DMS153 (cell line): ENCODE data around the gene SHE.
A peak's percentile ranks its signal among the peaks of the same experiment; 100 is the strongest.
"Not testable (repeated sequence)": the region's sequence is repeated elsewhere in the genome, so short reads cannot be mapped to it uniquely, and the experiment has no call there.

Source experiments
- DNase-seq: peaks from one replicate; lab custom pipeline; 2025; lab: John Stamatoyannopoulos, UW

The SHE gene

DNA sequence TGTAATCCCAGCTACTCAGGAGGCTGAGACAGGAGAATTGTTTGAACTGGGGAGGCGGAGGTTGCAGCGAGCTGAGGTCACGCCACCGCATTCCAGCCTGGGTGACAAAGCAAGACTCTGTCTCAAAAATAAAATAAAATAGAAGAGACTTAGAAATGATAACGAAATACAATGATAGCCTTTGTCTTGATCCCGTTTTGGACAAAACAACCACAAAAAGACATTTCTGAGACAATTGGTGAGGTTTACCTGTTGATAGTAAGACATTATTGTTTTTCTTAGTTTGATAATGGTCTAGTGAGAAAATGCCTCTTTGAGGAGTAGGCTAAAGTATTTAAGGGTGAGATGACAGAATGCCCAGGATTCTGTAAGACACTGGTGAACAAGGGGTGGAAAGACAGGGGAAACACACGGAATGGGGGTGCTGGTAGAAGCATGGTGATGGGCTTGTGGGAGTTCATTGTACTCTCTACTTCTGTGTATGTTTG lies 11.9 kb upstream of the SHE start:
- no peak for DNase-seq

DNA sequence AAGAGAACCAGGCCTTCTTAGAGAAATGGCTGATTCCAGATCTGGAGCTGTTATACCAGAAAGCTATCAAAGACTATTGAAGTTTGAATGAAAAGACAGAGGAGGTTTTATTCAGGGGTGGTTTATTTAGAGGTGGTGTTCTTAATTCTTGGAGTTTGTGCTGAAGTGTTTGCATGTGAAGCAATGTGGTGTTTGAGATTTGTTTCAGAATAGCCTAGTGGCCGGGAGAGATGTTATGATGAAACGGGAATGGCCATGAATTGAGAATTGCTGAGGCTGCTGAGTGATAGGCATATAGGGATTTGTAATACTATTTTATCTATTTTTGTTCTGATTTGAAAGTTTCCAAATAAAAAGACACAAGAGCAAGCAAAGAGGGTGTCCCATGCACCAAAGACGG lies 10.5 kb upstream of the SHE start:
- no peak for DNase-seq

DNA sequence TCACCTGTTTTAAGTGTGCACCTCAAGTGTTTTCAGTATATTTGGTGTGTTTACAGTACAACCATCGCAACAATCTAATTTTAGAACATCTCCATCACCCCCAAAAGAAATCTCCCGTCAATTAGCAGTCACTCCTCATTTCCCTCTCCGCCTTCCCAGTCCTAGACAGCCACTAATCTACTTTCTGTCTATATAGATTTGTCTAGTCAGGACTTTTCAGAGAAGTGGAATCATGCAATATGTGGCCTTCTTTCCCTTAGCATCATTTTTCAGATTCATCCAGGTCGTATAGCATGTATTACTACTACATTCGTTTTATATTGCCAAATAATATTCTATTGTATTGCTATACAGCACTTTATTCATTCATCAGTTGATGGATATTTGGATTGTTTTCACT lies 1.7 kb upstream of the SHE start:
- no peak for DNase-seq

DNA sequence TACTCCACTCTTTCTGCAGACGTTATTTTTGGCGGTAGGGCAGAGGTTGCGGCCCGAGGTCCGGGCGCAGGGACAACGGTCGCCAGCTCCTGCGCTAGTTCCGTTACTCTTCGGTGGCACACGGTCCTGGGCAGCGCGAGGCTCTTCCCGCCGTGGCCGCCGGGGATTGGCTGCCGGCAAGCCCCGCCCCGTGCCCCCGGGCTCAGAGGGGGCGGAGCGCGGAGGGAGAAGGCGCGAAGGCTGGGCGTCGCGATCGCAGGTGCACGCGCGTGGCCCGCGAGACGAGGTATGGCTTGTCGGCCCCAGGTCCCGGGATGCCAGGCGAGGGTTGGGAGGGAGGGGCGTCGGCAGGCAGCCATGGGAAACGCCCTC lies 518 bp upstream of the SHE start:
- no peak for DNase-seq

DNA sequence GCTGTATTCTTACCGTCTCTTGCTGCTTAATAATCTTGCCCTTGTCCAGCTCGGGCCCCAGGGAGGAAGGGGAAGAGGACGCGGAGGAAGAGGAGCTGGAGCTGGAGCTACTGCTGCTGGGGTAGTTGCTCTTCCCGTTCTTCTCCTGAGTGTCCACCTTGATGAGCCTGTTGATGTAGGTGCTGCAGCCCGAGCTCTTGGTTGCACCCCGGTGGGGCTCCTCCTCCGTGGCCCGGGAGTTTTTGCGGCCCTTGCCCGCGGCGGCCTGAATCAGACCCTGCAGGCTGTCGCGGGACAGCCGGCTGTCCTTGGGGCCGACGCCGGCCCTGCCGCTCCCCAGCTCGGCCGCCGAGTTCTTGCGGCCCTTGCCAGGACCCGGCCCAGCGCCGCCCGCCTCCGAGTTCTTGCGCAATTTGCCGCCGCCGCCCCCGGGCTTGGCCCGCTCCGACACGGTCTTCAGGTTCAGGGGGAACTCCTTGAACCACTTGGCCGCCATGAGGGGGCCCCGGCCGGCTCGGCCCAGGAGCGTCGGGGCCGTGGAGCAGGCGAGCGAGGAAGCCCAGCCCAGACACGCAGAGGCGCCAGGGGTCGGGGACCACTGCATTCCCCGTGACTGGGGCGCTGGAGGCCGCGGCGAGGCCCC lies 668 bp downstream of the SHE start:
- no peak for DNase-seq

DNA sequence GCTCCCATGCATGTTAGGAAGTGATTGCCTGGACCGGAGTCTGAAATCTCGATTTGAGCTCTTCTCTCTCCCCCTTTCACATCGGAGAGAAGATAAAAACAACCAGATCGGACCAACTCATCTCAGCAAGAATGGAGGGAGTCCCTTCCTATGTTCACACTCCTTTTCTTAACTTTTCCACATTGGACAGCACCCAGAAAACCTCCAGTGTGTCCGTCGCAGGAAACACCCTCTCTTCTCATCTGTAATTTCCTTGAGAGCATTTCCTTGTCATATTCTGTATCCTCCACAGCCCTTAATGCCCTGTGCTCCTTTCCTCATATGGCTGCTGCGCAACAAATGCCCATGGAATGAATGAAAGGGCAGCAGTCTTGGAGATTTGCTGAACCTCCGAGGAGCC lies 1.7 kb downstream of the SHE start:
- DNase-seq = no peak

DNA sequence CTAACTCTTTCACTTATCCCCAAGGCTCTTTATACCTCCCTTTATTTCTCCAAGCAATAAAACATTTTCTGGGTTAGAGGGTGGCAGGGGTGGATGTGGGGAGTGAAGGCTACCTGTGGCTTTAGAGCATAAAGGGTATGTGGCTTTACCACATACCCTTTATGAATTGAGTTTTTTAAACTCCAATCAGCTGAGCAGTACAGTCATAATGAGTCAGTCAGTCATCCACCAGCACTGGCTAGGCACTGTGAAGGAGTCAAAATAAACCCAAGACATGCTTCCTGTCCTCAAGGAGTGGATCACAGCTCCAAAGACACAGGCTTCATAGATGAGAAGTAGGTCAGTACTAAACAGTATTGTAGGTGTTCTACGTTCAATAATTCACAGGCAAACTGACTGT lies 2.8 kb downstream of the SHE start:
- DNase-seq = no peak

DNA sequence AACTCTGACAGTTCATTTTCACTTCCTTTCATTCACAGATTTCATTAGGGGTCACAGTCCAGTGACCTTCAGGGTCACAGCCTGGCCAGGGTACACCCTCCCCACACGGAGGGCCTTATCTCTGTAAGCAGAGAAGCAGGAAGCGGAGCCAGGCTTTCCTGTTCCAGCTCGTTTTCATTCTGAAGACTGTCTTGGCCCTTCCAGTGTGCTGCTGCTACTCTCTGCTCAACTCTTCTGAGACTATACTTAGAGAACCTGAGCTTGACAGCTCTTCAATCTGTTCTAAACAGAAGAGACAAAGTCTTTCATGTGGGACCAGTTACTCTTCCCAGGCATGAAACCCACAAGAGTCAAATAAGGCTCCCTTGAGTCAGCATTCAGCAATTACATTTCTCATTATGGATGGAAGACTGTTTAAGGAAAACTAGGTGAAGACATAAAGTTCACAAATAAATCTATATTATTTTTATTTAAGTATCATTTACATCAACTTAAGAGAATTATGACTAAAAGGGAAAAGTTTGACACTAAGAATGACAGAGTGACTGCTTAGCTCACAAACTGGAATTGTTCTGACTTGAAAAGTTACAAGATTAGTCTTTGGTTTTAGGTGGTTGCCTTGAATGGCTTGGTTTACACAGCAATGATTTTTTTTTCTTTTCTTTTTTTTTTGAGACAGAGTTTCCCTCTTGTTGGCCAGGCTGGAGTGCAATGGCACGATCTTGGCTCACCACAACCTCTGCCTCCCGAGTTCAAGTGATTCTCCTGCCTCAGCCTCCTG lies 5.0 kb downstream of the SHE start:
- no peak for DNase-seq

DNA sequence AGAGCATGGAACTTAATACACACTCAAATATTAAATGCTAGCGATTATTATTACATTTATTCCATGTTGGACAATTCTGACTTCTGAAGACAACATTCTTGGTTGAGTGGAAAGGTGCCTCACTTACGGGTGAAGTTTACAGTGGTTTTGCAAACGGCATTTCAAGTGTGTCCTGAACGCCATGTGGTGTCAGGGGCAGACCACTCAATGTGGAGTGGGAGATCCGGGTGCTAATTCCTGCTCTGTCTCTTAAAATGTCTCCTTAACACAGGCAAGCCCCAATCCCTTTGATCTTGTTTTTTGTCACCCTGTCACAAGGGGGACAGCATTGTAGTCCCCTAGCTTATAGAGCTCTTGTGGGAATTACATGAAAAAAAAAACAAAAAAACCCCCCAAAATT lies 5.8 kb downstream of the SHE start:
- no peak for DNase-seq

DNA sequence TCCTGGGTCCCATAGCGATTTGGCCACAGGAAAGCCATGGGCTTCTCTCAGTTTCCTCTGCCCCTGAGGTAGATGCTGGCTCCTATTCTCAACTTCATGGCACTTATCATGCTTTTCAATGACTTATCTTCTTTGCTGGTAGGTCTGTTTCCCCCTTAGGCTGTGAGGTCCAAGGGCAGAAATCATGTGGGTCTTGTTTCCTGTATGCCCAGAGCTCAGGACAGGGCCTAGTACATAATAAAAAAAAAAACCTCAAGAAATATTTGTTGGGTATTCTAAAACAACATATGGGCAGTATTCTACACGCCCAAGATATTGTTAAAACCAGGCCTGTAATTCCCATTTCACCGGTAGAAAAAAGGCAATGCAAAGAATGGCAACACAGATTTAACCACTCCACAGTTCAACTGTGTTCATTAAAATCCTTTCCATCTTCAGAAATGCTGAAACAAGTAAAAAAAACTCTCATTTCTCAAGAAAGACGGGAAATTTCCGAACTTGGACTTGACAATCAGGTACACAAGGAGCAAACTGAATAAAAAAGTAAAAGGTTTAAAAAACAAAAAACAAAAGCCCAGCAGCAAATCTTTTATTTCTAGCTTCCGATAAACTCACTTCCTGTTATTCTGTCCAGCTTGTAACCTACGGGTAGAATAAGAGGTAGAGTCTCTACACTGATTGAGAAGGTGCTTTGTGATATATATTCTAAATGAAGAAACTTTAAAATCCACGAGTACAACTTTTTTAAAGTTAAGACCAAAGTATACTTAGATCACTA lies 6.5 kb downstream of the SHE start:
- no peak for DNase-seq

DNA sequence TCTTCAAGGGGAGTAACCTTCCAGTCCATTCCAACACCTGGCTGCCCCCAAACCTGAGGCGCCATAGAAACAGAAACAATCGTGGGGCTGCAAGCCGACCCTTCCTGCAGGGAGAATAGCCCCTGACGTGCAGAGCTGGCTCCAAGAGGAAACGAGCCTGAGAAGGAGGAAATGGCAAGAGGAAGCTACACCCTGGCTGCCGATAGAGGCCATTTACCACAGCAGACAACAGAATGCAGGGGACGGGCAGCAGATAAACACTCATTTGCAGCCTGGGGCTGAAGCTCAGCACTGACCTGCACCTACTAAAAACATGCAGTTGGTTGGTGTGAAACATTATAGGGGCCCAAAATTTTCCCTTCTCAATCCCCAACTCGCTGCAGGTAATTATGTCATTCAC lies 8.9 kb downstream of the SHE start:
- DNase-seq = no peak

DNA sequence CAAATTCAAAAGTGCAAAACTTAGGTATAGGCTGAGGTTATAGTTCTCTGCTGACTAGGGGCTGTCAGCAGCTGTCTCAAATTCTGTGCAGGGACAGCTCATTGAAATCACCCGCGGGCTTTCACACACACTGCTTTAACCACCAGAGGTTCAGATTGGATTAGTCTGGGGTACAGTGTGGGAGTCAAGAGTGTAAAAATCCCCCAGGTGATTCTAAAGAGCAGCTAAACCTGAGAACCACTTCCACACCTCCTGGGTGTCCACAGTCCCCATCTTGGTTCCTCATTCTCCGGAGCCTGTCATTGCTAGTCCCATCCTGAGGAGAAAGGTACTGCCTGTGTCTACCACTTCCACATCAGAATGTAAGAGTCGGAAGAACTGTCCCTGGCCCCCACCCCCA lies 10.1 kb downstream of the SHE start:
- DNase-seq = no peak

DNA sequence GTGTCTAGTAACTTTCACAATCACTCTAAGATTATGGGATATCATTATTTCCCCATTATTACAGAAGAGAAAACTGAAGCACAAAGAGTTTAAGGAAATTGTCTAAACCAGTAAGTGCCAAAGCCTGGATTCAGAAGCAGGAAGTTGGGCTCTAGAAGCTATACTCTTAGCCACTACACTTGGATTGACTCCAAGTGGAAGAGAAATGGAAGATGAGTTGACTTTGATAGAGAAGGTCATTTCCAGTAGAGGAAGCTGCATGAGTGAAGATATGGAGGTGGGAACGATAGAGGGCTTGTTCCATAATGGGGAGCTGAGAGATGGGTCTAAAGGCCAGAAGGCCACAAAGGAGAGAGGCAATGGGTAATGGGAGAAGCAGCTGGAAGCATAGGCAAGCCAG lies 11.9 kb downstream of the SHE start:
- no peak for DNase-seq

DNA sequence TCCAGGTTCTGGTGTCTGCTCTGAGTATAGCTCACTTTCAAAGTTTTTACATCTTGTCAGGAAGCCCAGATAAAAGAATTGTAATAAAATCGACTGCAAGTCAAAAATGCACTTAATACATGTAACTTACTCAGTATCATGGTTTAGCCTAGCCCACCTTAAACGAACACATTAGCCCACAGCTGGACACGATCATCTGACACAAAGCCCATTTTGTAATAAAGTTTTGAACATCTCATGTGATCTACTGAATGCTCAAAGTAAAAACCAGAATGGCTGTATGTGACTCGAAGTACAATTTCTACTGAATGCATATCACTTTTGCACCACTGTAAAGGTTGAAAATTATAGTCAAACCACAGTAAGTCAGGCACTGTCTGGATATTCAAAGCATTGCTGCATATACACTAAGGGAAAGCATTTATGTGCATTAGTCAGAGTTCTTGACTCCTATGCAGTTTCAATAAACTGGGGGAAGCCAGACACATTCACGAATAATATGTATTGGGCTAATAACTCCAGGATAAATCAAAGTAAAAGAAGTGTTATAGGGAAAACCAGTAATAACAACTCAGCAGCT lies 12.4 kb downstream of the SHE start:
- no peak for DNase-seq

DNA sequence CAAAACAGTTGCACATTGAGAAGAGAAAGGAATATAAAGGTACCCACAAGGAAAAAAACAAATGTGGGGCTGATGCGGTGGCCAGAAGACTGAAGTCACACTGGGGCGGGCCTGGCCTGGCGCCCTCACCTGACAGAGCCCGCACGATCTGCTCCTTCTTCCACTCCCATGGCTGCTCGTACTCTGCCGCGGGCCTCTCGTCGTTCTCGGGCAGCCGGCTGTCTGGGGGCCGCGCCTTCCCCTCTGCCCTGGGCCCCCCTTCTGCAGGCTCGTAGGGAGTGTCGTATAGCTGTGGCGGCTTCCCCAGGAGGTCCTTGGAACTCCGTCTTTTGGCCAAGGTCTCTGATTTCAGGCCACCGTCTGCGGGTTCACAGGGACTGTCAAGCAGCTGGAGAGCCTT lies 13.3 kb downstream of the SHE start:
- no peak for DNase-seq

DNA sequence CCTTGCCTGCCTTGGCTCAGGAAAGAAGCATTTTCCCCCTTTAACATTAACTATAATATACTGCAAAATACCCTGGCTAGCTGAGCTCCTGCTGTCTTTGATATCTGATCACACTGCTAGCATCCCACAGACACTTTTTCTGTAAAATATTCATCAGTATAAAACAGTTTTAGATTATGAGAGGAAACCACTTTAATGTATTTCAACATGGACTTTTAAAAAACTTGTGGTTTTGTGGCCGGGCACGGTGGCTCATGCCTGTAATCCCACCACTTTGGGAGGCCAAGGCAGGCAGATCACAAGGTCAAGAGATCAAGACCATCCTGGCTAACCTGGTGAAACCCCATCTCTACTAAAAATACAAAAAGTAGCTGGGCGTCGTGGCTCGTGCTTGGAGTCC lies 15.5 kb downstream of the SHE start:
- not testable (repeated sequence) for DNase-seq

DNA sequence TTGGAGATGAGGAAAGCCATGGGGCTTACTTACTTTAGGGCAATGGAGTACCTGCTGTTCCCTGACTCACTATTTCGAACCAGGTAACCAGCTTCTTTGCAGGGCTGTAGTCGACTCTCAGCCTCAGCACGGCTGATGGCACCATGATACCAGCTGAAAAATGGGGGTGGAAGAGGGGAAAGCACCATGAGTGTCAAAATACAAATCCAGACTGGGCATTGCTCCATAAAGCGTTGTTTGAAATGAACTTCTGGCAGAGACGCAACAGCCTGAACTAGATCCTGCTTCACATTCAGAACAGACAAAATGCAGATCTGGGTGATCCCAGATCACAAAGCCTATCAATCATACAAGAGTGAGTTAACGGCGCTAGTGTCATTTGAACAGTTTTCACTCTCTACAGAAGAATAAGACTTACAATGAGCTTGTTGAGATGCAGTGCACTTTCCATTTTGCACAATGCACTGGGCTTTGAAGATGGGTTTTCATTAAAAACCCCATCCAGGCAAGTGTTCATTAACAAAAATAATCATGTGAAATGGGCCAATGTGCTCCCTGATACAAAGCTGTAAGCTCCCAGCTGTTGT lies 16.2 kb downstream of the SHE start:
- no peak for DNase-seq

DNA sequence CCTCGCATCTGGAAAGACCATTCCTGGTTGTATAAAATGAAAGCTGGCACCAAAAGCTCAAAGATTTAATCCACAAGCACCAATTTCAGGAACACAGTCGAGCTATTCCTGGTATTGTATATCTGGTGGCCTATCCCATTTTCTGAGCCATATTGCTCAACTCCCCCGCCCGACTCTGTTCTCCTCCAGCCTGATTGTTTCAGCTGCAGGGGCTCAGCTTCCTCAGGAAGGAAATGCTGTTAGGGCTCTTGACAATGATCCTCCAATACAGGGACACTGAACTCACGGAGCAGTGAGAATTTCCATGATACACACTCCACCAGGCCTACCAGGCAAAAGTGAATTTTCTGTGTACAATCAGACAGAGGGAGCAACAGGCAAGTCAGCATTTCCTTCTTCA lies 17.1 kb downstream of the SHE start:
- no peak for DNase-seq

DNA sequence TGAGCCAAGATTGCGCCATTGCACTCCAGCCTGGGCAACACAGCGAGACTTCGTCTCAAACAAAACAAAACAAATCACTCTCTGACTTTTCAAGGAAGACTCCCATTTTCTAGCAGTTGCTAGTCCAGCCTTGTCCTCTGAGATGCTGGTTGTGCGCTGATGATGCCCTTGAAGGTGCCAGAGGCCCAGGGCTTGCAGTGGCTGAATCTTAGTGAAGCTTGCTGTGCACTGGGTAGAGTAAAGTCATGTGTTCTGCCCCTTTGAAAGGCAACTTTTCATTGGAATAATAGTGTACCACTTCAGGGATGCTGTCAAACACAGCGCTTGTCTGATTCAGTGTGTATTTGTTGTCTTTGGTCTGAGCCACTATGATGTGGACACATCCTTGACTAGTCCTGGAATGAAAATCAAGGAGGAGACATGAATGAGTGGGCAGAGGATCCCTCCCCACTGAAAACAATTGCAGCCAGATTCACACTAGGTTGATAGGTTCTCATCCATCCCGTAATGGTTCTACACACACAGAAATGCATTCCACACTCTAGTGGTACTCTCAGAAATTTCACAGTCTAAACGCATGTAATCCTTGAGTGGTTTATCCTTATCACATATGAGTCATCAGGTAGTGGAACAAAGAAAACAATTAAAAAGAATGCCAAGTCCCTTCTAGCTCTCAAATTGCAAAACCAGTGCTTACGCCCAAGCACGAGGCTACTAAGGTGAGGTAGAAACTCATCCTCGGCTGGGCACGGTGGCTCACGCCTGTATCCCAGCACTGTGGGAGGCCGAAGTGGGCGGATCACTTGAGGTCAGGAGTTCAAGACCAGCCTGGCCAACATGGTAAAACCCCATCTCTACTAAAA lies 18.0 kb downstream of the SHE start:
- peak; percentile 19 for DNase-seq

DNA sequence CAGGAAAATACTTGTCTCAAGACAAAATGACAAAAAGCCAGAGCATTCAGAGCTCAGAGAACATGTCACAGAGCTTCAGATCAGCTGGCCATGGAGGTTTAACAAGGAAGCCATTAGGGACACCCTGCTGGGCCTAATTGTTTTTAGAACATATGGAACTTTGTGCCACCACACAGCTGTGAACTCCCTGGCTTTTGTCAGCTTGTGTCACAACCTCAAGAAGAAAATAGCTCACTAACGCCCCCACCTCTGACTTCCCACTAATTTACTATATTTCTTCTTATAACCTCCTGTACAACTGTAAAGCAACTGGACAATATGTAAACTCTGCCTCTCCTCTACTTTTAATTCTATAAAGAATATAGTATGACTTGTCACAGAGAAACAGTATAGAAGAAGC lies 21.2 kb downstream of the SHE start:
- DNase-seq = no peak

DNA sequence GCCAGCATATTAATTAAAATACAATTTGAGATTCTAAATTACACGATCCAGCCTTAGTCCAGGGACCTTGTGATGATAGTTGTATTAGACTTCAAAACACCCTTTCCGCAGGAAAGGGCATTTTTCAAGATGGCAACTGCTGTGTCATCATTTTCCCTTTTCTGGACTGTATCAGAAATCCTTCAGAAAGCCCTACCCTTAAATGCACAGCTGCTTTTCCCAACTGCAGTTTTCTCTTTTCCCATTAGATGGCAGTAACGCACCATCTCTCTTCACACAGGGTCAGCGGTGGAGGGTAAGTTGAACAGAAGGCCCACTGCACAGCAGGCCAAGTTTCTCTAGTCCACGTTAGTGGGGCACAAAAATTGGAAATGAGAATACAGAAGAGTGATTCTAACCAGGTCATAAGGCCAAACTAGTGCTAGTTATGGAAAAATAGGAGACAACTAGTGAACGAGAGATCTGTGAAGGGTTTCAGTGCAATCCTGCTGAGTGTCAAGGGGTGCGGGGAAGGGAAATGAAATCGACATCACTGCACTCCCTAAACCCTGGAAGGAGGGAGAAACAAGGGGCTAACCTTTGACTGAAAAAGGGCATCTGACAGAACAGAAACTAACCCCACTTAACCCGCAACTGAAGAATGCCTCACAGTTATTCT lies 22.3 kb downstream of the SHE start:
- DNase-seq = peak; percentile 80
